KMS-11 (cell line): ENCODE results near the gene ETHE1.

Source experiments
- H2AFZ ChIP-seq: fragments of 200-600 bp; sonication (generic); 2 replicates; pipeline ENCODE4 v1.6.1; 2016; ENCODE audit warnings: antibody characterized with exemption, mixed run types, low read depth
- H3K27ac ChIP-seq: fragments of 200-600 bp; sonication (generic); 2 replicates; pipeline ENCODE4 v1.6.1; 2016; ENCODE audit warnings: mild to moderate bottlenecking, mixed run types
- H3K27me3 ChIP-seq: fragments of 200-600 bp; sonication (generic); 2 replicates; pipeline ENCODE4 v1.6.1; 2017; ENCODE audit warnings: mild to moderate bottlenecking, low read depth, mixed run types, moderate library complexity; ENCODE audit not compliant: insufficient read depth
- H3K36me3 ChIP-seq: fragments of 200-600 bp; sonication (generic); 2 replicates; pipeline ENCODE4 v1.6.1; 2017; ENCODE audit warnings: mild to moderate bottlenecking, mixed run types; ENCODE audit not compliant: insufficient read depth
- H3K4me1 ChIP-seq: fragments of 200-600 bp; sonication (generic); 2 replicates; pipeline ENCODE4 v1.6.1; 2016; ENCODE audit warnings: mild to moderate bottlenecking, low read depth, mixed run types; ENCODE audit not compliant: poor library complexity, severe bottlenecking
- H3K4me2 ChIP-seq: fragments of 200-600 bp; sonication (generic); 2 replicates; pipeline ENCODE4 v1.7.0; 2016; ENCODE audit warnings: mild to moderate bottlenecking, mixed run types
- H3K4me3 ChIP-seq: fragments of 200-600 bp; sonication (generic); IDR thresholded peaks from 2 replicates; pipeline ENCODE4 v1.6.1; 2017; ENCODE audit warnings: low read depth, low read length, mixed read lengths; ENCODE audit not compliant: insufficient read depth
- H3K79me2 ChIP-seq: fragments of 200-600 bp; sonication (generic); 2 replicates; pipeline ENCODE4 v1.6.1; 2016; ENCODE audit warnings: low read depth, mixed run types; ENCODE audit not compliant: insufficient read depth
- H3K9ac ChIP-seq: fragments of 200-600 bp; sonication (generic); 2 replicates; pipeline ENCODE4 v1.6.1; 2016; ENCODE audit warnings: mild to moderate bottlenecking, mixed run types
- H4K20me1 ChIP-seq: fragments of 200-600 bp; sonication (generic); 2 replicates; pipeline ENCODE4 v1.6.1; 2016; ENCODE audit warnings: mild to moderate bottlenecking, mixed run types; ENCODE audit not compliant: insufficient read depth
- TF ChIP-seq, protein P1 (sequence below): fragments of 200-600 bp; sonication (generic); conservative IDR thresholded peaks from 2 replicates; pipeline ENCODE4 v1.6.1; 2017; ENCODE audit warnings: low read depth, mild to moderate bottlenecking, antibody characterized with exemption, low read length, moderate library complexity, mixed read lengths

The ETHE1 gene

DNA sequence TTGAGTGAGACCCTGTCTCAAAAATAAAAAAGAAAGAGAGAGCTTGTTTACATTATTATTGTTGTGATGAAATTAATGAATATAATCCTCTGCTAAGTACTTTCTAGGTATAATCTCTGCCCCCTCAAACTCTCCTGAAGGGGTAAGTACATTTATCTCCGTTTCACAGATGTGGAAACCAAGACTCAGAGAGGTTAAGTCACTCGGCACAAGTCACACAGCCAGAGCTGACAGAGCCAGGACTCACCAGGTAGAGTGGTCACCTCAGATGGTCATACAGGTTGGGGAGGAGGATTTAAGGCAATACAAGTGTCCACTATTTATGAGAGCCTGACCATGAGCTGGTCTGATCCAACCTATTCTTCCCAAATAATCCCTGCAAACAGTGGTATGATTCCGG, 46.4 kb downstream of the ETHE1 start:
- Histone ChIP-seq H3K79me2 (no peaks in the 10 kb centered on the region), H4K20me1 (no peaks in the 10 kb centered on the region), H3K4me3 (no peak overlapping the region), H3K4me2 (no peak overlapping the region), H3K4me1 (peaks cover 5% of the 10 kb centered on the region), H2AFZ (no peak overlapping the region), H3K9ac (no peak overlapping the region), H3K27me3 (no peaks in the 10 kb centered on the region), H3K27ac (no peak overlapping the region), H3K36me3 (no peaks in the 10 kb centered on the region)
- TF ChIP-seq, protein P1, sequence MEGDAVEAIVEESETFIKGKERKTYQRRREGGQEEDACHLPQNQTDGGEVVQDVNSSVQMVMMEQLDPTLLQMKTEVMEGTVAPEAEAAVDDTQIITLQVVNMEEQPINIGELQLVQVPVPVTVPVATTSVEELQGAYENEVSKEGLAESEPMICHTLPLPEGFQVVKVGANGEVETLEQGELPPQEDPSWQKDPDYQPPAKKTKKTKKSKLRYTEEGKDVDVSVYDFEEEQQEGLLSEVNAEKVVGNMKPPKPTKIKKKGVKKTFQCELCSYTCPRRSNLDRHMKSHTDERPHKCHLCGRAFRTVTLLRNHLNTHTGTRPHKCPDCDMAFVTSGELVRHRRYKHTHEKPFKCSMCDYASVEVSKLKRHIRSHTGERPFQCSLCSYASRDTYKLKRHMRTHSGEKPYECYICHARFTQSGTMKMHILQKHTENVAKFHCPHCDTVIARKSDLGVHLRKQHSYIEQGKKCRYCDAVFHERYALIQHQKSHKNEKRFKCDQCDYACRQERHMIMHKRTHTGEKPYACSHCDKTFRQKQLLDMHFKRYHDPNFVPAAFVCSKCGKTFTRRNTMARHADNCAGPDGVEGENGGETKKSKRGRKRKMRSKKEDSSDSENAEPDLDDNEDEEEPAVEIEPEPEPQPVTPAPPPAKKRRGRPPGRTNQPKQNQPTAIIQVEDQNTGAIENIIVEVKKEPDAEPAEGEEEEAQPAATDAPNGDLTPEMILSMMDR, result no peak

DNA sequence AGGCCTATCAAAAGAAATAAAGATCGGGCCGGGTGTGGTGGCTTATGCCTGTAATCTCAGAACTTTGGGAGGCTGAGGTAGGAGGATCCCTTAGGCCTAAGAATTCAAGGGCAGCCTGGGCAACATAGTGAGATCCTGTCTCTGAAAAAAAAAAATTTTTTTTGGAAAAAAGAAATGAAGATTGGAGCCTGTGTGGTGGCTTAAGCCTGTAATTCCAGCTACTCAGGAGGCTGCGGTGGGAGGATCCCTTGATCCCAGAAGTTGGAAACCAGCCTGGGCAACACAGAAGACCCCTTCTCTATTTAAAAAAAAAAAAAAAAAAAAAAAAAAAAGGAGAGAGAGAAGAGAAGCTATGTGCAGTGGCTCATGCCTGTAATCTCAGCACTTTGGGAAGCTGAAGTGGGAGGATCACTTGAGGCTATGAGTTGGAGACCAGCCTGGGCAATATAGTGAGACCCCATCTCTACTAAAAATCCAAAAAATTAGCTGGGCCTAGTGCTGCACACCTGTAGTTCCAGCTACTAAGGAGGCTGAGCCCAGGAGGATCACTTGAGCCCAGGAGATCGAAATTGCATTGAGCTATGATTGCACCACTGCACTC, 46.9 kb downstream of the ETHE1 start:
- H3K27ac ChIP-seq, result no peak overlapping the region

DNA sequence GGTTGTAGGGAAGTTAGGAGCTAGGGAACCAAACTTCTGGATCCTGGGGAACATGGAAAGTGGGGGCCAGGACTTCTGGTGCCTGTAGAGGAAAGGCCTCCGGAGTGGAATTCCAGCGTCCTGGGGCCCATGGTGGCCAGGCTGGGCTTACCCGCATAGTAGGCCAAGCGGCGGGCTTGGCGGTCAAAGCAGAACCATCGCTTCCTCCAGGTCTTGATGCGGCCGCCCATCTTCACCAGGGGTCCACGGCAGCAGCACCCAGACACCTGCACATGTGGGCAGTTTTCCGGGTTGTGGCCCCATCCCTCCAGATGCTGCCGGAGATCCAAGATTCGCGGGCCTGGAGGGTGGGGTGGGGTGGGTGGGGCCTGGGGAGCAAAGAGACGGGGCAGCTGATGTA, 47.8 kb downstream of the ETHE1 start:
- peaks cover 5% of the 10 kb centered on the region for H3K4me1 ChIP-seq
- H3K79me2 ChIP-seq, result no peaks in the 10 kb centered on the region
- no peak overlapping the region for H3K27ac ChIP-seq
- H3K4me2 ChIP-seq, result no peak overlapping the region
- no peaks in the 10 kb centered on the region for H3K36me3 ChIP-seq
- no peak overlapping the region for H3K4me3 ChIP-seq
- no peak overlapping the region for H2AFZ ChIP-seq
- TF ChIP-seq, protein P1, result no peak
- no peaks in the 10 kb centered on the region for H4K20me1 ChIP-seq
- no peak overlapping the region for H3K9ac ChIP-seq
- no peaks in the 10 kb centered on the region for H3K27me3 ChIP-seq

More for the DNA sequence above, 46.9 kb downstream of the ETHE1 start:
- H3K27me3 ChIP-seq, result no peaks in the 10 kb centered on the region
- H3K9ac ChIP-seq, result no peak overlapping the region
- H4K20me1 ChIP-seq, result no peaks in the 10 kb centered on the region
- H2AFZ ChIP-seq, result no peak overlapping the region
- H3K4me2 ChIP-seq, result no peak overlapping the region
- no peaks in the 10 kb centered on the region for H3K36me3 ChIP-seq
- peaks cover 5% of the 10 kb centered on the region for H3K4me1 ChIP-seq
- TF ChIP-seq, protein P1, result no peak
- no peaks in the 10 kb centered on the region for H3K79me2 ChIP-seq
- no peak overlapping the region for H3K4me3 ChIP-seq

DNA sequence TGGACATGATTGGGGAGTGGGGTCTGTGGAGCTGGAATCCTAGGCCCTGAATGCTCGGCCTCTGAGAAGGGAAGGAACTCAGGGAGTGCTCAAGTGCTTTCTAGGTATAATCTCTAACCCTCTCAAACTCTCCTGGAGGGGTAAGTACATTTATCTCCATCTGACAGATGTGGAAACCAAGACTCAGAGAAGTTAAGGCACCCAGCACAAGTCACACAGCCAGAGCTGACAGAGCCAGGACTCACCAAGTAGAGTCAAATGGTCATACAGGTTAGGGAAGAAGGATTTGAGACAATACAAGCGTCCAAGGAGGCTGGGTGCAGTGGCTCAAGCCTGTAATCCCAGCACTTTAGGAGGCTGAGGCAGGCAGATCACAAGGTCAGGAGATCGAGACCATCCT, 48.7 kb downstream of the ETHE1 start:
- Histone ChIP-seq H3K4me3 (no peak overlapping the region), H3K27me3 (no peaks in the 10 kb centered on the region), H3K4me1 (peaks cover 5% of the 10 kb centered on the region), H2AFZ (no peak overlapping the region), H3K4me2 (no peak overlapping the region), H3K9ac (no peak overlapping the region), H3K79me2 (no peaks in the 10 kb centered on the region), H3K36me3 (no peaks in the 10 kb centered on the region), H4K20me1 (no peaks in the 10 kb centered on the region), H3K27ac (no peak overlapping the region)
- TF ChIP-seq, protein P1, result no peak
